HUES64 (cell line): ENCODE results near the gene MAPK11. TPM values are rescaled to one million over a fixed set of nuclear protein-coding genes. Genes with fewer than 3 reads are reported as not detected.
A peak's percentile ranks its signal among the peaks of the same experiment; 100 is the strongest.

ENCODE experiments used
- H3K27ac ChIP-seq: 2 replicates; pipeline ENCODE4 v1.7.0; 2013; ENCODE audit warnings: low read depth, low read length, inconsistent platforms
- H3K27me3 ChIP-seq: 2 replicates; pipeline ENCODE4 v1.6.1; 2013; ENCODE audit warnings: mild to moderate bottlenecking, low read length; ENCODE audit not compliant: insufficient read depth
- H3K36me3 ChIP-seq: 2 replicates; pipeline ENCODE4 v1.6.1; 2013; ENCODE audit warnings: mild to moderate bottlenecking, low read length; ENCODE audit not compliant: insufficient read depth
- H3K4me1 ChIP-seq: 2 replicates; pipeline ENCODE4 v1.6.1; 2013; ENCODE audit warnings: mild to moderate bottlenecking, low read length, moderate library complexity; ENCODE audit not compliant: insufficient read depth
- H3K4me3 ChIP-seq: 2 replicates; pipeline ENCODE4 v1.5.1; 2013; ENCODE audit warnings: mild to moderate bottlenecking, low read length, moderate library complexity
- H3K9ac ChIP-seq: 2 replicates; pipeline ENCODE4 v1.6.1; 2013; ENCODE audit warnings: mild to moderate bottlenecking, low read depth, low read length
- H3K9me3 ChIP-seq: 2 replicates; pipeline ENCODE4 v1.6.1; 2013; ENCODE audit warnings: low read depth, low read length; ENCODE audit not compliant: insufficient read depth
- WGBS: fragments of 150-250, 120-280 bp; methylation state at CpG from one replicate; pipeline ENCODE4 v1.1.7; 2013; ENCODE audit warnings: missing lambda C conversion rate; 5-methylcytosine and 5-hydroxymethylcytosine counted together
- polyA plus RNA-seq, 2 experiments: library from polyadenylated mRNA; stranded (reverse); fragments of 50-300 nt; gene quantifications; one replicate each; pipeline ENCODE4 v1.2.3, GENCODE V29; 2013

The MAPK11 gene
- polyA plus RNA-seq (2013, experiment 1 of 2): 1.1 TPM
- 0.95 TPM for polyA plus RNA-seq (2013, experiment 2 of 2)

DNA sequence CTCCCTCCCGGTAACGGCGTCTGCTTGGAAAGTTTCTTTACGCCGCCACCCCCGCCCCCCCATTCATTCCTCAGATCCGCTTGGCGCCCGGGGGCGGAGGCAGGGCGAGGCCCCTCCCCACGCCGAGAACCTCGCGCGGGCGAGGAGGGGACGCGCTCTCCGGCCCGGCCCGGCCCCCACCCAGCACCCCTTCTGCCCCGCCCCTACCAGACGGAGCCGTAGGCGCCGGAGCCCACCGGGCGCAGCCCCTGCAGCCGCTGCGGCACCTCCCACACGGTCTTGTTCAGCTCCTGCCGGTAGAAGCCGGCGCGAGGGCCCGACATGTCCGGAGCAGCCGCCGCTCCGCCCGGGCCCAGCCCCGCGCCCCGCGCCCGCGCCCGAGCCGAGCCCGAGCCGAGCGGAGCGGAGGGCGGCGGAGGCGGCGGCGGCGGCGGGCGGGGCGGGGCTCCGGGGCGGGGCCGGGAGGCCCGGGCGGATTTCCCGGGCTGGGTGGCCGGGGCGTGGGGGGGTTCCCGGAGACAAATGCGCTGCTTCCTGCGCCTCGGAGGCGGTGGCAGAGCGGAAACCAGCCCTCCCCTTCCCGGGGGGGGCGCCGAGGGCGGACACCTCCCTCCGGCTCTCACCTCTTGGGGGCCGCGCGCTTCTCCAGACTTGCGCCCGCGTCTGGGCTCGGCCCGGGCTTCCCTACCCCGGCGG lies at the start of gene MAPK11:
Gene MAPK11, minus strand, starts transcription at position 411 of the 696 bp plus-strand sequence. Its CDS starts 88 bp downstream, at position 323.
- no peak within 1 kb of the TSS for H3K9ac ChIP-seq
- H3K9me3 ChIP-seq: no peaks in the 10 kb centered on the region
- H3K27ac ChIP-seq: no peak within 1 kb of the TSS
- H3K4me1 ChIP-seq: peaks cover 3% of the 10 kb centered on the region; the same call in 1 of the 2 replicates
- H3K36me3 ChIP-seq: peaks cover 3% of the 10 kb centered on the region; the same call in 1 of the 2 replicates
- WGBS: under 1% methylated on average over 92 of the region's 92 CpGs
- peaks cover 54% of the 10 kb centered on the region for H3K27me3 ChIP-seq
- peak within 1 kb of the TSS; percentile 31 for H3K4me3 ChIP-seq

- H3K9ac ChIP-seq: no peak overlapping the region
- no peaks in the 10 kb centered on the region for H3K36me3 ChIP-seq
- H3K4me3 ChIP-seq: no peak overlapping the region
- WGBS: 88% methylated on average over 15 of the region's 15 CpGs
- H3K27ac ChIP-seq: no peak overlapping the region
- no peaks in the 10 kb centered on the region; the same call in 1 of the 2 replicates for H3K4me1 ChIP-seq
- H3K9me3 ChIP-seq: no peaks in the 10 kb centered on the region
- H3K27me3 ChIP-seq: no peaks in the 10 kb centered on the region
These were observed 49.3 kb upstream of the MAPK11 start for GRCh38 chr22:50319503-50319951.

DNA sequence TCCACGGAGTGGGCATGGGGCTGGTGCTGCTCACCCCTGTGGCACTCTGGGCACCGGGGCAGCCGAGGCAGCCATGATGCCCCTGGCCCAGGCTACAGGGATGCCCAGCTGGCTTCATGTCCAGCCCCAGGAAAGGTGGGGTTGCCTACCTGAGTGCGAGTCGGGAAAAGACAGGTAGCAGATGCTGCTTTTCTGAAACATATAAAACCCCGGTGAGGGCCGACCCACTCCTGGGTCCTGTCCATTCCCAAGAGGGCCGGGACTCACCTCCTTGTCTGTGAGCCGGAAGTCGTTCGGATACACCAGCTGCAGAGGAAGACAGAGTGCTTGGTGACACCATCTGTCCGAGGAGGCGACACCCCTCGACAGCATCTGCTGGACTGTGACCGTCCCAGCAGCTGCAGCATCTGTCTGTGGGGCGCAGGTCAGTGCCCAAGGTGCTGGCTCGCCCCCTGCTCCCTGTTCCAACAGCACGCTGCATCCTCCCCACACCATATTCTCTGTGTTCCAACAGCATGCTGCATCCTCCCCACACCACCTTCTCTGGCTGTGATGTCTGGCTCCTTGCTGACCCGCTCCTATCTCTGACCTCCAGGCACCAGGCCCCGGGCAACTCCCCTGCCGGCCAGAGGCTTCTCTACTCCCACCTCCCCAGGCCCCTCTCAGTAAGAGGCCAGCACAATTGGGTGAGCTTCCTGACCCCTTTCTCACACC lies 48.7 kb upstream of the MAPK11 start:
- Histone ChIP-seq H3K9me3 (no peaks in the 10 kb centered on the region), H3K27ac (no peak overlapping the region), H3K4me3 (no peak overlapping the region), H3K9ac (no peak overlapping the region), H3K36me3 (no peaks in the 10 kb centered on the region), H3K27me3 (no peaks in the 10 kb centered on the region), H3K4me1 (no peaks in the 10 kb centered on the region; the same call in 1 of the 2 replicates)
- 92% methylated on average over 21 of the region's 21 CpGs for WGBS

- Histone ChIP-seq H3K36me3 (no peaks in the 10 kb centered on the region), H3K9me3 (no peaks in the 10 kb centered on the region), H3K9ac (no peak overlapping the region), H3K27me3 (no peaks in the 10 kb centered on the region), H3K4me1 (no peaks in the 10 kb centered on the region; the same call in 1 of the 2 replicates), H3K27ac (no peak overlapping the region), H3K4me3 (no peak overlapping the region)
- WGBS: 92% methylated on average over 7 of the region's 7 CpGs
These were observed 48.1 kb upstream of the MAPK11 start for GRCh38 chr22:50318356-50318697.

GRCh38 chr22:50317674-50318073 lies 47.5 kb upstream of the MAPK11 start:
- Histone ChIP-seq H3K27ac (no peak overlapping the region), H3K27me3 (no peaks in the 10 kb centered on the region), H3K9ac (no peak overlapping the region), H3K36me3 (no peaks in the 10 kb centered on the region), H3K9me3 (no peaks in the 10 kb centered on the region), H3K4me3 (no peak overlapping the region), H3K4me1 (no peaks in the 10 kb centered on the region; the same call in 1 of the 2 replicates)
- 89% methylated on average over 7 of the region's 7 CpGs for WGBS

DNA sequence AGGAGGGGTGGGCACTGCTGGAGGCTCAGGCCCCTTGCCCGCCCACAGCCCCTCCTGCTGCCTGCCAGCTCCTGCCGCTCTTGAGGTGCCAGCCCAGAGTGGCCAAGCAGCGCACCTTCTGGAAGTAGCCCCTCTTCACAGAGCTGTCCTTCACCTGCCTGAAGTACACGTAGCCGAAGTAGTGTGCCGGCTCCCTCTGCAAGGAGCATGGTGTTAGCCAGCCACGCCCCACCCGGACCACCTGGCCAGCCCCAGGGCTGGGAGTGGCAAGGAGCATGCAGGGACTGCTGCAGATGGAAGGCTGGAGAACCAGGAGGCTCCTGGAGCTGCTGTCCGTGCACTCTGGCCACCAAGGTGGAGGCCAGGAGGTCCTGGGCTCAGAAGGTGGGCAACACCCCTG lies 47.0 kb upstream of the MAPK11 start:
- Histone ChIP-seq H3K27me3 (no peaks in the 10 kb centered on the region), H3K27ac (no peak overlapping the region), H3K9ac (no peak overlapping the region), H3K9me3 (no peaks in the 10 kb centered on the region), H3K36me3 (no peaks in the 10 kb centered on the region), H3K4me1 (no peaks in the 10 kb centered on the region; the same call in 1 of the 2 replicates), H3K4me3 (no peak overlapping the region)
- 93% methylated on average over 9 of the region's 9 CpGs for WGBS

DNA sequence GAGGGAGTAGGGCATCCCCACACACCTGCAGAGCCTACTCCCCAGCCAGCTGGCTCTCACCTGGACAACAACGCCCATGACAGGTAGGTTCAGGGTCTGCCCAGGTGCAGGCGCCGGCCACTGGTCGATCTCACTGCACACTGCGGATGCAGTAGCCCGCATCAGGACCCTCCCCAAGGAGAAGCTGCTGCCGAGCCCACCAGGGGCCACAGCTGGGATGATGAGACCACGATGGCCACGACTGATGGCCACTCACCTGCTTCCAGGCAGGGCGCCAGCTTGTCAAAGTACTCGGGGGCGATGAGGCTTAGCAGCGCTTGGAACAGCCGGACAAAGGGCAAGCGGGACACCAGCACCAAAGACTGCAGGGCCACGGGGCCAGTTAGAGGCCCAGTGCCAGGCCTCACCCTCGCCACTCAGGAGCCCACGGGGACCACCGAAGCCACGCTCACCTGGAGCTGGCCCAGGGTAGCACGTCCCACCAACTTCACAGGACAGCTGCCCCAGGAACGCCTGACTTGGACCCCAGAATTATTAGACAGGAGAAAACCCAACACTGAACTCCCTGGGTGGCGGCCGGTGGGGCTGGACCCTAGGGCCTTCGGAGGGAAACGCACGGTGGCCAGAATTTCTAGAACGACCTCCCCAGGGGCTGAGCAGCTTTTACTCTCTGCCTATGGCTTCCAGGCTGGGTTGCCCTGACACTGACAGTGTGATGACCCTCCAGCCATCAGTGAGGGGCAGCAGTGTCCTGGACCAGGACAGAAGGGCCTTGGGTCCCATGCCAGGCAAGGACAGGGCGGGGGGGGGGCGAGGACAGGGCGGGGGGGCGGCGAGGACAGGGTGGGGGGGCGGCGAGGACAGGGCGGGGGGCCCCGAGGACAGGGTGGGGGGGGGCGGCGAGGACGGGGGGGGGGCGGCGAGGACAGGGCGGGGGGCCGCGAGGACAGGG lies 46.2 kb upstream of the MAPK11 start:
- Histone ChIP-seq H3K4me3 (no peak overlapping the region), H3K4me1 (no peaks in the 10 kb centered on the region; the same call in 1 of the 2 replicates), H3K27me3 (no peaks in the 10 kb centered on the region), H3K9me3 (no peaks in the 10 kb centered on the region), H3K9ac (no peak overlapping the region), H3K36me3 (no peaks in the 10 kb centered on the region), H3K27ac (no peak overlapping the region)
- 92% methylated on average over 28 of the region's 45 CpGs for WGBS

DNA sequence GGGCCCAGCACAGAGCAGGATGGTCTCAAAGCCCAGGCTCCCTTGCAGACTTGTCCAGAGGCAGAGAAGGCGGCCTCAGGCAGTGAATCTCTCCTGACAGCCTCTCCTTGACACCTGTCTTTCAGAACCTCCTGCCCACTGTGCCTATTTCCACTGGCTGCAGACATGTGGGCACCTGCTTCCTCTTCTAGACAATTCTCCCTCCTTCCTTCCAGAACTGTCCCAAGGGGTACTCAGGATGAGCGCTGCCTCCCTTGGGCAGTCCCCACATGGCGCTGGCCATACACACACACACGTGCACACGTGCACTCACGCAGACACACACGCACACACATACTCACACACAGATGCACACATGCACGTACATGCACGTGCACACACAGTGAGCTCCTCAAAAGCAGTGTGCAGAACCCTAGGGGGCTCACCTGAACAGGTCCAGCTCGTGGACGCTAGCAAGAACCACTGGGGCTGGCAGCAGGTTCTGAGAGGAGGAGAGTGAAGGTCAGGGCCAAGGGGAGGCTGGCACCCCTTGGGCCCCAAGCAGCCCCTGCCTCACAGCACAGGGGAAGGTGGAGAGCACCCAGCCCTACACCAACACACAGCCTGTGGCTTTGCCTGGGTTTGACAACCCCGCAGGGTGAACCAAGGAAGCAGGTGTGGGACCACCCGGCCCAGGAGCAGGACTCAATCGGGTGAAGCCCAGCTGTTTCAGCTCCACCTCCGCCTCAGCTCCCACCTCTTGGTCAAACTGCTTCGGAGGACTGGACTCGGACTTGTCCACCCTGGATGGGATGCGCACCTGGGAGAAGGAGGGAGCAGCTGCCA lies 45.3 kb upstream of the MAPK11 start:
- no peaks in the 10 kb centered on the region; the same call in 1 of the 2 replicates for H3K4me1 ChIP-seq
- no peaks in the 10 kb centered on the region for H3K36me3 ChIP-seq
- no peak overlapping the region for H3K27ac ChIP-seq
- no peaks in the 10 kb centered on the region for H3K9me3 ChIP-seq
- H3K27me3 ChIP-seq: no peaks in the 10 kb centered on the region
- H3K9ac ChIP-seq: no peak overlapping the region
- WGBS: 92% methylated on average over 18 of the region's 18 CpGs
- H3K4me3 ChIP-seq: no peak overlapping the region

DNA sequence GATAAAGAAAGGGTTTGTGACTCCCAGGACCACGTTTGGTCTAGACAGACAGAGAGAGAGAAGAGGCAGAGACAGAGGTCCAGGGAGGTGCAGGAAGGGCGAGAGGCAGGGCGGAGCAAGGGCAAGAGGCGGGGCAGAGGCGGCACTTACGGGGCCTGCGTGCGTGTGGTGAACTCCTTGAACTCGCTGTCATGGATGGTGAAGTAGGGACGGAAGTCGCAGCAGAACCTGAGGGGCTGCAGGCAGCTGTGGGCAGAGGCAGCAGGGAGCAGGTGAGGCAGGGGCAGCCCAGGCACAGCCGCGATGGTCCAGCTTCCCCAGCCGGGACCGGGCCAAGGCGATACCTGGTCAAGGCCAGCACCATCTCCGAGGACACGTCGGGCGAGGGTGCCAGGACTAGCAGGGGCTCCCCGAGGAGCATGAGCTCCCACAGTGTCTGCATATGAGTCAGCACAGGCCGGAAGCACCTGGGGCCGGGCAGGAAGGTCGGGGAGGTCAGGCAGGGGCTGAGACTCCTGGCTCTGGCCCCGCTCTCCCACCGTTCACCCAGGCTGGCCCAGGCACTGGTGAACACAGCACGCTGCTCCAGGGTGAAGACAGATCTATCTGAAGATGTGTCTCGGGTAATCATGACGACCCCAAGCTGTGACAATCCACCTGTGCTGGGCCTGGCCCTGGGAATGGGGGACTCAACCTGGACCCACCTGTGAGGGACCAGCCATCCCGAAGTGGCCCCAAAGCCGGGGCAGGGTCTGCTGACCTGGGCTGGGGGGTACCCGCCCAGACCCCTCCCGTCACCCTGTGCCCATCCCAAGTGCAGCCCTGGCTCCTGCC lies 44.5 kb upstream of the MAPK11 start:
- H3K9ac ChIP-seq: no peak overlapping the region
- no peak overlapping the region for H3K27ac ChIP-seq
- H3K9me3 ChIP-seq: no peaks in the 10 kb centered on the region
- H3K4me1 ChIP-seq: no peaks in the 10 kb centered on the region; the same call in 1 of the 2 replicates
- no peaks in the 10 kb centered on the region for H3K36me3 ChIP-seq
- H3K4me3 ChIP-seq: no peak overlapping the region
- 60% methylated on average over 33 of the region's 33 CpGs for WGBS
- no peaks in the 10 kb centered on the region for H3K27me3 ChIP-seq
